GM12865 (cell line): ENCODE results near the gene ESPL1.
A peak's percentile ranks its signal among the peaks of the same experiment; 100 is the strongest.

Experiments
- DNase-seq: peaks from one replicate; pipeline ENCODE4 v3.0.0; 2010; ENCODE audit warnings: low read depth
- H3K4me3 ChIP-seq: 2 replicates; pipeline ENCODE4 v1.5.1; 2011; ENCODE audit warnings: mild to moderate bottlenecking, low read depth, low read length, control low read depth
- TF ChIP-seq, protein P1 (sequence below): IDR thresholded peaks from 2 replicates; pipeline ENCODE4 v1.5.1; 2011; ENCODE audit warnings: low read length, control low read depth, low read depth, inconsistent platforms; ENCODE audit not compliant: insufficient read depth; ENCODE audit errors: missing control alignments

The ESPL1 gene

DNA sequence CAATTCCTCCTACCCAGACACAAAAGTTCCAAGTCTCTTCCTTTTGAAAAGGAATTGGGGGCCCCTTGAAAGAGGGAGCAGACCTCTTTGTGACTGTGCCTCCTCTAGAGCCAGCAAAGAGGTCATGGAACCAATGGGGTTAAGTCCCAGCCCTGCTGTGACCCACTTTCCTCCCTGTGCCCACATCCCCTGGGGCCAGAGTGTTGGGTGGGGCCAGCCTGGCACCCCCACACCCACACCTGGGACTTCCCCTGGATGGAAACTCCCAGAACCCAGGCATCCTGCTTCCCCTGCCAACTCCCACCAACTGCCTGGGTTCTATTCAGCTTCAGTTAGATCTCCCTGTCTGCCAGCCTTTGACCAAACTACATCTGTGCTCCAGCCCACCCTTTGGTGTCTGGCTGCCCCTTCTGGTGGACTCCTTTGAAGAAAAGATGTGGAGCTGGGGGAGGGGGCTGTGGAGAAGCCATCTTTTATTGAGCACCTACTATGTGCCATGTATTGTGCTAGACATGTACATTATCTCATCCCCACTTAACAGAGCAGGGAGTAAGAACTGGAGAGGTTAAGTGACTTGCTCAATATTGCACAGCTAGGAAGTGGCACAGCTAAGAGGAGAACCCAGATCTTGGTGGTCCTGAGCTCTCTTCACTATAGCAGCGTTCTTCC lies 31.5 kb upstream of the ESPL1 start:
- H3K4me3 ChIP-seq, result no peak overlapping the region
- TF ChIP-seq, protein P1, sequence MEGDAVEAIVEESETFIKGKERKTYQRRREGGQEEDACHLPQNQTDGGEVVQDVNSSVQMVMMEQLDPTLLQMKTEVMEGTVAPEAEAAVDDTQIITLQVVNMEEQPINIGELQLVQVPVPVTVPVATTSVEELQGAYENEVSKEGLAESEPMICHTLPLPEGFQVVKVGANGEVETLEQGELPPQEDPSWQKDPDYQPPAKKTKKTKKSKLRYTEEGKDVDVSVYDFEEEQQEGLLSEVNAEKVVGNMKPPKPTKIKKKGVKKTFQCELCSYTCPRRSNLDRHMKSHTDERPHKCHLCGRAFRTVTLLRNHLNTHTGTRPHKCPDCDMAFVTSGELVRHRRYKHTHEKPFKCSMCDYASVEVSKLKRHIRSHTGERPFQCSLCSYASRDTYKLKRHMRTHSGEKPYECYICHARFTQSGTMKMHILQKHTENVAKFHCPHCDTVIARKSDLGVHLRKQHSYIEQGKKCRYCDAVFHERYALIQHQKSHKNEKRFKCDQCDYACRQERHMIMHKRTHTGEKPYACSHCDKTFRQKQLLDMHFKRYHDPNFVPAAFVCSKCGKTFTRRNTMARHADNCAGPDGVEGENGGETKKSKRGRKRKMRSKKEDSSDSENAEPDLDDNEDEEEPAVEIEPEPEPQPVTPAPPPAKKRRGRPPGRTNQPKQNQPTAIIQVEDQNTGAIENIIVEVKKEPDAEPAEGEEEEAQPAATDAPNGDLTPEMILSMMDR, result no peak

DNA sequence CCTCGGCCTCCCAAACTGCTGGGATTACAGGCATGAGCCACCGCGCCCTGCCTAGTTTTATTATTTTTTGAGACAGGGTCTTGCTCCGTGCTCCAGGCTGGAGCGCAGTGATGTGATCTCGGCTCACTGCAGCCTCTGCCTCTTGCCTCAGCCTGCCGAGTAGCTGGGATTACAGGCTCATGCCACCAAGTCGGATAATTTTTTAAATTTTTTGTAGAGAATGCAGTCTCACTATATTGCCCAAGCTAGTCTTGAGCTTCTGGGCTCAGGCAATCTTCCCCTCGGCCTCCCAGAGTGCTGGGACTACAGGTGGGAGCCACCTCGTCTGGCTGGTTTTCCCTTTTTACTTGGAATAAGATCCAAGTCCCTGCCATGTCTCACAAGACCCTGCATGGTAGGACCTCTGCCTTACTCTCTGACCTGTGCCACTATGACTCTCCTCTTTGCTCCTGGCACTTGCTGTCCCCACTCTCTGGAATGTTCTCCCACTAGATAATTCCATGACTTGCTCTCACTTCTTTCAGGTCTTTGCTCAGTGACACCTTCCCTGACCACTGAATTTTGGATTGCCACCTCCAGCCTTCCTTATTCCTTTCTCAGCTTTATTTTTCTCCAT lies 28.3 kb upstream of the ESPL1 start:
- TF ChIP-seq, protein P1, result no peak
- H3K4me3 ChIP-seq, result no peak overlapping the region
- DNase-seq, result no peak

More for the DNA sequence above, 31.5 kb upstream of the ESPL1 start:
- DNase-seq, result peak; percentile 35

DNA sequence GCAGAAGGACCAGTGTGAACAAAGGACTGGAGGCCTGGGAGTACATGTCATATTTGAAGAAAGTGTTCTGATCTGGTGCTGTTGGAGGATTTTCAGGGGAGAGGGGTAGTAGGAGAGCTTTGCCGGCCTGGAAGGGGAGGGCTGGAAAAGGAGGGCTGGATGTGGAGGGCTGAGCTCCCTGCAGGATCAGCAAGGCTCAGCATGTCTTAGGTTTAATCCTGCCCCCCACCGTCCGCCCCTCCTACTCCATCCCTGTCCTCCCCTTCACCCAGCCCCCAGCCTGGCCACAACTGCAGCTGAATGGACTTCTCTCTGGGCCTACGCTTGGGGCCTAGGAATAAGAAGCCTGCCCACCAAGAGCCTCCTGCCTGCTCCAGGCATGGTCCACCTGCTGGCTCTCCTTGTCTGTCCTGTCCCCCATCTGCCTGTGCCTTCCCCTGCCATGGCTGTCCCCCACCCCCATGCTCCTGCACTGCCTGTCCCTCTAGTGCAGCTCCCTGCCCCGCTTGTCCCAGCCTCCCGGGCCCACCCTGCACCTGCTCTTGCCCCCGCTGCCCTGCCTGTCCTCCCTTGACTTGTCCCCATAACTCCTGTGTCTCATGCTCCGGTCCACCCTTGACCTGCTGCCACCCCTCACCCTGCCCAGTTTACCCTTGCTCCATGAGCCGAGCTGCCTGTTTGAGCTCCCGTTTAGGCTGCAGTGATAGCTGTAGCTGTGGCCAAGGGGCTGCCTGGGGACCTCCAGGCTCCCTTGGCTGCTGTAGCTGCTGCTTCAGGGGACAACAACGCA lies 26.3 kb upstream of the ESPL1 start:
- H3K4me3 ChIP-seq, result no peak overlapping the region
- no peak for DNase-seq
- TF ChIP-seq, protein P1, result no peak

DNA sequence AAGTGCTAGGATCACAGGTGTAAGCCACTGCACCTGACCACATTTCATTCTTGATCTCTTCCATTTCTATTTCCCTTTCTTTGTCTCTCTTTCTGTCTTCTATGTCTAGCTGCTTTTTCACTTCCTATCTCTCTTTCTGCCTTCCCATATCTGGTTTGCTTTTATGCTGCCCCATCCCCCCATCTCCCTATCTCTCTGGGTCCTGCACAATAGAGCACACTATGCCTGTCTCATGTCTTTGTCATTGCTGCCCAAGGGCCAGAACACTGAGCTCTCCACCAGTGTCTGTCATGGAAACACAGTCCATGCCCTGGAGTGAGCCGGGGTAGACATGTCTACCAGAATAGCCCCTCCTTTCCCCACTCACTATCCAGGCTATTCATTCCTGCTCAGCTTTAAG lies 23.8 kb upstream of the ESPL1 start:
- DNase-seq, result no peak
- H3K4me3 ChIP-seq, result no peak overlapping the region
- TF ChIP-seq, protein P1, result no peak

DNA sequence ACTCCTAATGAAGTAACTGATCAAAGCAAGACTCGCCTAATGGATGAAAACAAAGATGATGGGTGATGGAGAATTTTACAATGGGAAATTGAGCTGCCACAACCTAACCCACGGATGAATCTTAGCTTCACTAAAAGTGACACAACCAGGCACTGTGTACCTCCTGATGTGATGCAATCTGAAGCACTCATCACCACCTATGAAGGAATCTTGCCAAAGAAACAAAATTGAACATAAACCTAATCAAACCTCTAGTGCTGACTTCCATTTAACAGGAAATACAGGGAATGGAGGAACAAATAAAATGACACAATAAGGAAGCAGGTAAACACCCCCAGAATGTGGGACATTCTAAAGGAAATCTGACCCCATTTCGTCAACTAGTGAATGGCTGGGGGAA lies 22.8 kb upstream of the ESPL1 start:
- no peak for DNase-seq
- TF ChIP-seq, protein P1, result no peak
- no peak overlapping the region for H3K4me3 ChIP-seq

DNA sequence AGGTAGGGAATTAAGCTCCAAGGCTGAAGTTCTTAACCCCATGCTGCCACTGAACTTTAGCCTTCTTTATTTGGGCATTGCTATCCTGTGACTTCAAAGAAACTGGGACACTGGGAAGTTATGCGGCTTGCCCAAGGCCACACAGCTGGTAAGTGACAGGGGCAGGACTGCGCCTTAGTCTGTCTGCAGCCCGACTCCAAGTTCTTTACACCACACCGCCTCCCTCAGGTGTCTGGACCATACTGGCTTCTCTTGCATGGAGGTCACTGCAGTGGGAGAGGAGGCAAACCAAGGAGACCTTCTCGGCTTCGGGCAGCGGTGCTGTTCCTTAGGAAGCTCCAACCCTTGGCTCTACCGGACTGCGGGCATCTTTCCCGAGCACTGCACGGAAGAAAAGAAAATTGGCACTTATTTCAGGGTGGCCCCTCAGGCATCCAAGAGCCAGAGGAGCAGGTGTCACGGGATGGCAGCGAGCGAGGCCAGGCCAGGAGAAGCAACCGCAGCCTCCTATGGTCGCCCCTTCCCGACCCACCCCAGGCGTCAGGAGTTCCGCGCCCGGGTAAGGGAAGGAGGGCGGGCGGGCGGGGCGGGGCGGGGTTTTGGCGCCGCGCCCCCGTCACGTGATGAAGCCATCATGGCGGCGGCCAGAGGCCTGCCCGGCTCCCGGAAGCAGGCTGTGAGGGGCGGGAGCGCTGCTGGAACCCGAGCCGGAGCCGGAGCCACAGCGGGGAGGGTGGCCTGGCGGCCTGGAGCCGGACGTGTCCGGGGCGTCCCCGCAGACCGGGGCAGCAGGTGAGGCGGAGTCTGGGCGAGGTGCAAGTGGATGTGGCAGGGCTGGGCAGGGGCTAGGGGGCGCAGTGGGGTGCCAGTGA lies 16.4 kb upstream of the ESPL1 start:
- peak; percentile 85 for DNase-seq
- peak overlapping the region; percentile 75 for H3K4me3 ChIP-seq
- TF ChIP-seq, protein P1, result peak; percentile 39
